Eye (tissue), 1 donor: ENCODE data around the gene ZNF793.
A peak's percentile ranks its signal among the peaks of the same experiment; 100 is the strongest.

Experiments
- DNase-seq: peaks from one replicate; pipeline ENCODE4 v3.0.0-alpha.2; 2015

ZNF793 gene

GRCh38 chr19:37506387-37507166, at the start of gene ZNF793:
Gene ZNF793 (plus strand): TSS chr19:37506939. CDS start chr19:37523440, 16,501 bp downstream.
- DNase-seq, result peak; percentile 97

GRCh38 chr19:37466277-37466797, 40.4 kb upstream of the ZNF793 start:
- peak; percentile 5 for DNase-seq

GRCh38 chr19:37466798-37467607, 39.7 kb upstream of the ZNF793 start, which contains the start of gene ZNF569:
Gene ZNF569 (minus strand): TSS chr19:37467444. CDS start chr19:37444921, 22,523 bp downstream.
- peak; percentile 98 for DNase-seq

GRCh38 chr19:37467608-37468090, 39.1 kb upstream of the ZNF793 start:
- DNase-seq, result no peak

GRCh38 chr19:37468961-37469777, 37.6 kb upstream of the ZNF793 start, which contains the start of gene ZNF570:
Gene ZNF570 (plus strand): TSS chr19:37469356. CDS start chr19:37470355, 999 bp downstream.
- peak; percentile 97 for DNase-seq

GRCh38 chr19:37470216-37470615, 36.5 kb upstream of the ZNF793 start:
- no peak for DNase-seq

GRCh38 chr19:37472165-37472564, 34.6 kb upstream of the ZNF793 start:
- no peak for DNase-seq

GRCh38 chr19:37484406-37485168, 22.2 kb upstream of the ZNF793 start:
- DNase-seq, result no peak

- no peak for DNase-seq
These were observed 14.5 kb upstream of the ZNF793 start for GRCh38 chr19:37492213-37492612.

GRCh38 chr19:37505958-37506386, 767 bp upstream of the ZNF793 start:
- DNase-seq, result no peak

GRCh38 chr19:37507167-37507464, 377 bp downstream of the ZNF793 start:
- DNase-seq, result no peak

- no peak for DNase-seq
These were observed 4.4 kb downstream of the ZNF793 start for GRCh38 chr19:37511186-37511585.

- DNase-seq, result no peak
These were observed 5.1 kb downstream of the ZNF793 start for GRCh38 chr19:37511821-37512220.

- no peak for DNase-seq
These were observed 6.7 kb downstream of the ZNF793 start for GRCh38 chr19:37513397-37513796.

GRCh38 chr19:37519890-37520289, 13.2 kb downstream of the ZNF793 start:
- no peak for DNase-seq

GRCh38 chr19:37537391-37537947, 30.7 kb downstream of the ZNF793 start:
- no peak for DNase-seq

GRCh38 chr19:37551129-37551993, 44.6 kb downstream of the ZNF793 start:
- DNase-seq, result peak; percentile 92

GRCh38 chr19:37563518-37563917, 56.8 kb downstream of the ZNF793 start:
- DNase-seq, result no peak

- peak; percentile 6 for DNase-seq
These were observed 58.1 kb downstream of the ZNF793 start for GRCh38 chr19:37564624-37565369.

- no peak for DNase-seq
These were observed 58.6 kb downstream of the ZNF793 start for GRCh38 chr19:37565370-37565669.
